ENCODE measurements around the gene LRRC23. TPM values are rescaled to one million over a fixed set of nuclear protein-coding genes. Genes with fewer than 3 reads are reported as not detected.

Gene LRRC23
- total and polyA plus RNA-seq, 2 of the 13 experiments (the other 11 are each of a cell fraction or from before 2014, with no cell fraction given), result 6.0 to 7.8 TPM

DNA sequence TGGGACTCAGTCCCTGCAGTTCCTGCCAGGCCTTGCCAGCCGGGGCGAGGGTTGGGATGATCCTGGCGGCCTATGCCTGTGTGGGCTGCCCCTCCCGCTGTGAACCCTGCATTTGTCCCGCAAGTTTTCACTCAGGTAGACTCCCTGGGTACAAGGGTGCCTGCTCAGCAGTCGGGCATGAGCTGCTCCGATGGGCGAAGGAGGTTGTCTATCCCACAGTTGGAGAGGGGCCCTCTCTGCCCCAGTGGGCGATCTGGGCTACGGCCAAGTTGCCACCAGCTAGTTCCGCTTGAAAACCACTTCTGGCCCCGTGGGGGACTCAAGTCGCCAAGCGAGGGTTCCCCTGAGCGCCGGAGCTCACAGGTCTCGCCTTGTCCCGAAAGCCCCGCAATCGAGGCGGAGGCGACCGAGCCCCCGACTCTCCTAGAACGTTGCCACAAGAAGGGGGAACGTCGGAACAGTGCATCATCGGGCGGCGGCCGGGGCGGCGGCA, 37.7 kb upstream of the LRRC23 start (continued):
- TF ChIP-seq STAT5B (CRISPR knock-in tag; IDR thresholded peaks at IDR 0.05), result no peak
- TF ChIP-seq PRMT3 (CRISPR knock-in tag; IDR thresholded peaks at IDR 0.05; ENCODE audit: borderline replicate concordance, low read depth), result no peak
- TF ChIP-seq HBP1 (CRISPR knock-in tag; IDR thresholded peaks at IDR 0.05; ENCODE audit: low read depth), result no peak
- TF ChIP-seq ZNF678 (CRISPR knock-in tag; IDR thresholded peaks at IDR 0.05), result no peak
- TF ChIP-seq ZSCAN12 (CRISPR knock-in tag; IDR thresholded peaks at IDR 0.05), result no peak
- TF ChIP-seq NPAS2 (CRISPR knock-in tag; IDR thresholded peaks at IDR 0.05; ENCODE audit: borderline replicate concordance), result no peak
- TF ChIP-seq ZNF44 (CRISPR knock-in tag; IDR thresholded peaks at IDR 0.05), result no peak; the same call in 1 of the 2 replicates
- TF ChIP-seq, protein P1, sequence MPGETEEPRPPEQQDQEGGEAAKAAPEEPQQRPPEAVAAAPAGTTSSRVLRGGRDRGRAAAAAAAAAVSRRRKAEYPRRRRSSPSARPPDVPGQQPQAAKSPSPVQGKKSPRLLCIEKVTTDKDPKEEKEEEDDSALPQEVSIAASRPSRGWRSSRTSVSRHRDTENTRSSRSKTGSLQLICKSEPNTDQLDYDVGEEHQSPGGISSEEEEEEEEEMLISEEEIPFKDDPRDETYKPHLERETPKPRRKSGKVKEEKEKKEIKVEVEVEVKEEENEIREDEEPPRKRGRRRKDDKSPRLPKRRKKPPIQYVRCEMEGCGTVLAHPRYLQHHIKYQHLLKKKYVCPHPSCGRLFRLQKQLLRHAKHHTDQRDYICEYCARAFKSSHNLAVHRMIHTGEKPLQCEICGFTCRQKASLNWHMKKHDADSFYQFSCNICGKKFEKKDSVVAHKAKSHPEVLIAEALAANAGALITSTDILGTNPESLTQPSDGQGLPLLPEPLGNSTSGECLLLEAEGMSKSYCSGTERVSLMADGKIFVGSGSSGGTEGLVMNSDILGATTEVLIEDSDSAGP (CRISPR knock-in tag; IDR thresholded peaks at IDR 0.05; ENCODE audit: borderline replicate concordance), result no peak
- TF ChIP-seq, protein P2, sequence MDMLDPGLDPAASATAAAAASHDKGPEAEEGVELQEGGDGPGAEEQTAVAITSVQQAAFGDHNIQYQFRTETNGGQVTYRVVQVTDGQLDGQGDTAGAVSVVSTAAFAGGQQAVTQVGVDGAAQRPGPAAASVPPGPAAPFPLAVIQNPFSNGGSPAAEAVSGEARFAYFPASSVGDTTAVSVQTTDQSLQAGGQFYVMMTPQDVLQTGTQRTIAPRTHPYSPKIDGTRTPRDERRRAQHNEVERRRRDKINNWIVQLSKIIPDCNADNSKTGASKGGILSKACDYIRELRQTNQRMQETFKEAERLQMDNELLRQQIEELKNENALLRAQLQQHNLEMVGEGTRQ (IDR thresholded peaks at IDR 0.05; ENCODE audit: low read depth, low read length), result no peak
- TF ChIP-seq, protein P2 (CRISPR knock-in tag; IDR thresholded peaks at IDR 0.05; ENCODE audit: borderline replicate concordance), result no peak
- TF ChIP-seq, protein P3, sequence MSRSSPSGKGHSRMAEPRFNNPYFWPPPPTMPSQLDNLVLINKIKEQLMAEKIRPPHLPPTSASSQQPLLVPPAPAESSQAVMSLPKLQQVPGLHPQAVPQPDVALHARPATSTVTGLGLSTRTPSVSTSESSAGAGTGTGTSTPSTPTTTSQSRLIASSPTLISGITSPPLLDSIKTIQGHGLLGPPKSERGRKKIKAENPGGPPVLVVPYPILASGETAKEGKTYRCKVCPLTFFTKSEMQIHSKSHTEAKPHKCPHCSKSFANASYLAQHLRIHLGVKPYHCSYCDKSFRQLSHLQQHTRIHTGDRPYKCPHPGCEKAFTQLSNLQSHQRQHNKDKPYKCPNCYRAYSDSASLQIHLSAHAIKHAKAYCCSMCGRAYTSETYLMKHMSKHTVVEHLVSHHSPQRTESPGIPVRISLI (CRISPR knock-in tag; IDR thresholded peaks at IDR 0.05; ENCODE audit: borderline replicate concordance), result no peak
- TF ChIP-seq AGO2 (optimal IDR thresholded peaks at IDR 0.05; ENCODE audit: low read depth, low read length), result peak; percentile 44
- no peak for TF ChIP-seq THAP9 (CRISPR knock-in tag; IDR thresholded peaks at IDR 0.05; ENCODE audit: borderline replicate concordance)
- TF ChIP-seq, protein P4, sequence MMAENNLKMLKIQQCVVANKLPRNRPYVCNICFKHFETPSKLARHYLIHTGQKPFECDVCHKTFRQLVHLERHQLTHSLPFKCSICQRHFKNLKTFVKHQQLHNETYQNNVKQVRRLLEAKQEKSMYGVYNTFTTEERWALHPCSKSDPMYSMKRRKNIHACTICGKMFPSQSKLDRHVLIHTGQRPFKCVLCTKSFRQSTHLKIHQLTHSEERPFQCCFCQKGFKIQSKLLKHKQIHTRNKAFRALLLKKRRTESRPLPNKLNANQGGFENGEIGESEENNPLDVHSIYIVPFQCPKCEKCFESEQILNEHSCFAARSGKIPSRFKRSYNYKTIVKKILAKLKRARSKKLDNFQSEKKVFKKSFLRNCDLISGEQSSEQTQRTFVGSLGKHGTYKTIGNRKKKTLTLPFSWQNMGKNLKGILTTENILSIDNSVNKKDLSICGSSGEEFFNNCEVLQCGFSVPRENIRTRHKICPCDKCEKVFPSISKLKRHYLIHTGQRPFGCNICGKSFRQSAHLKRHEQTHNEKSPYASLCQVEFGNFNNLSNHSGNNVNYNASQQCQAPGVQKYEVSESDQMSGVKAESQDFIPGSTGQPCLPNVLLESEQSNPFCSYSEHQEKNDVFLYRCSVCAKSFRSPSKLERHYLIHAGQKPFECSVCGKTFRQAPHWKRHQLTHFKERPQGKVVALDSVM (CRISPR knock-in tag; IDR thresholded peaks at IDR 0.05), result no peak
- no peak for TF ChIP-seq ZNF205 (CRISPR knock-in tag; IDR thresholded peaks at IDR 0.05)
- no peak for TF ChIP-seq DBP (CRISPR knock-in tag; IDR thresholded peaks at IDR 0.05; ENCODE audit: not compliant biosample characterization)
- no peak for TF ChIP-seq ZNF619 (CRISPR knock-in tag; IDR thresholded peaks at IDR 0.05)
